ENCODE data around the gene TECR.

The TECR gene

GRCh38 chr19:14529254-14530004 is at the start of gene TECR:
Gene TECR, plus strand, starts transcription at chr19:14529594. Its CDS starts 103 bp downstream, at chr19:14529697.
- DNase-seq (ENCODE audit: low read depth): peak; percentile 100
- H3K4me3 ChIP-seq (ENCODE audit: low read depth, low read length): peak within 1 kb of the TSS; percentile 84
- TF ChIP-seq MAX (IDR thresholded peaks at IDR 0.05; ENCODE audit: low read depth, low read length) (peak; percentile 89), POLR2A (IDR thresholded peaks at IDR 0.05; ENCODE audit: extremely low read depth, insufficient read length) (peak; percentile 97), MYC (IDR thresholded peaks at IDR 0.05; ENCODE audit: low read depth, low read length) (peak; percentile 50)
- TF ChIP-seq, protein P1, sequence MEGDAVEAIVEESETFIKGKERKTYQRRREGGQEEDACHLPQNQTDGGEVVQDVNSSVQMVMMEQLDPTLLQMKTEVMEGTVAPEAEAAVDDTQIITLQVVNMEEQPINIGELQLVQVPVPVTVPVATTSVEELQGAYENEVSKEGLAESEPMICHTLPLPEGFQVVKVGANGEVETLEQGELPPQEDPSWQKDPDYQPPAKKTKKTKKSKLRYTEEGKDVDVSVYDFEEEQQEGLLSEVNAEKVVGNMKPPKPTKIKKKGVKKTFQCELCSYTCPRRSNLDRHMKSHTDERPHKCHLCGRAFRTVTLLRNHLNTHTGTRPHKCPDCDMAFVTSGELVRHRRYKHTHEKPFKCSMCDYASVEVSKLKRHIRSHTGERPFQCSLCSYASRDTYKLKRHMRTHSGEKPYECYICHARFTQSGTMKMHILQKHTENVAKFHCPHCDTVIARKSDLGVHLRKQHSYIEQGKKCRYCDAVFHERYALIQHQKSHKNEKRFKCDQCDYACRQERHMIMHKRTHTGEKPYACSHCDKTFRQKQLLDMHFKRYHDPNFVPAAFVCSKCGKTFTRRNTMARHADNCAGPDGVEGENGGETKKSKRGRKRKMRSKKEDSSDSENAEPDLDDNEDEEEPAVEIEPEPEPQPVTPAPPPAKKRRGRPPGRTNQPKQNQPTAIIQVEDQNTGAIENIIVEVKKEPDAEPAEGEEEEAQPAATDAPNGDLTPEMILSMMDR (IDR thresholded peaks at IDR 0.05; ENCODE audit: low read depth, low read length): no peak

DNA sequence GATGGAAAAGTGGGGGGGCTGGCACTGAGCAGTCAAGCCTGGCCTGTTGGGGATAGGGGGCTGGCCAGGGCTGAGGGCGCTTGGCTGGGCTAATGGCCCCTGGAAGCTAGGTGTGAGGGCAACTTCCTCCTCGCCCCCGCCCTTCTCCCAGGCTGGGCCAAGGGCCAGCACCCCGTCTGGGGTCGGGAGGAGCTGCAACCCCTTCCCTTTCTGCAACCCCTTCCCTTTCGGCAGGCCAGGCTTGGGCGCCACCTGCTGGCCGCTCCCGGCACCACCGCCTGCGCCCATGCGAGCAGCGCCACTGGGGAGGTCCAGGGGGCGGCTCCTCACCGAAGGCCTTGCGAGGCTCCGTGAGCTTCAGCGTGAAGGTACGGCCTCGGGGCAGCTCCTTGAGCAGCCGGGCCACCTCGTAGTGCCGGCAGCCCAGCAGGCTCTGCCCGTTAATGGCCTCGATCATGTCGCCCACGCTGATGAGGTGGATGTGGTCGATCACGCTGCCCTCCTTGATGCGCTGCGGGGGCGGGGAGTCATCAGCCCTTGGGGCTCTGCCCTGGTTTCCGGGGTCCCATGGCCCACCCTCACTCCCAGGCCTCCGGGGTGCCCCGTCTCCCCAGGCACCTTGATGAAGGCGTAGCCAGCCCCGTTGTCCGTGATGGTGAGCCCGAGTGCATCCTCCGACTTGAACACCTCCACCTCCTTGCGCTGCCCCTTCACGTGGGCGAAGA is 49.3 kb upstream of the TECR start:
- TF ChIP-seq MAX (IDR thresholded peaks at IDR 0.05; ENCODE audit: low read depth, low read length) (no peak; the same call in 1 of the 2 replicates), MYC (IDR thresholded peaks at IDR 0.05; ENCODE audit: low read depth, low read length) (peak; percentile 4; the same call in 1 of the 2 replicates), POLR2A (IDR thresholded peaks at IDR 0.05; ENCODE audit: extremely low read depth, insufficient read length) (no peak)
- TF ChIP-seq, protein P1 (IDR thresholded peaks at IDR 0.05; ENCODE audit: low read depth, low read length): peak; percentile 87
- DNase-seq (ENCODE audit: low read depth): peak; percentile 83

DNA sequence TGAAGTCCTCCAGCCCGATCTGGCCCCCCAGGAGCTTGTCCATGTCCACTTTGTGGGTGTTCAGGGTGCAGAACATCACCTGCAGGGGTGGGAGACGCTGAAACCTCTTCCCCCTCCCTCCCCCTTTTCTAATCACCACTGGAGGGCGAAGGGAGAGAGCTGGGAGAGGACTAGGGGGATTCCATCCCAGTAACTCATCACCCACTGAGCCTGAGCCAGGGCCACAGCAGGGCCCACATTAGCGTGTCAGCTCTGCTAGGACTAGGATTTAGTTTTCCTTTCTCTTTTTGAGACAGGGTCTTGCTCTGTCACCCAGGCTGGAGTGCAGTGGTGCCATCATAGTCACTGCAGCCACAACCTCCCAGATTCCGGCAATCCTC is 48.7 kb upstream of the TECR start:
- TF ChIP-seq, protein P1 (IDR thresholded peaks at IDR 0.05; ENCODE audit: low read depth, low read length): no peak
- no peak for TF ChIP-seq POLR2A (IDR thresholded peaks at IDR 0.05; ENCODE audit: extremely low read depth, insufficient read length)
- no peak for TF ChIP-seq MYC (IDR thresholded peaks at IDR 0.05; ENCODE audit: low read depth, low read length)
- TF ChIP-seq MAX (IDR thresholded peaks at IDR 0.05; ENCODE audit: low read depth, low read length): no peak
- no peak overlapping the region for H3K4me3 ChIP-seq (ENCODE audit: low read depth, low read length)
- no peak for DNase-seq (ENCODE audit: low read depth)

More for the DNA sequence above, 49.3 kb upstream of the TECR start:
- no peak overlapping the region for H3K4me3 ChIP-seq (ENCODE audit: low read depth, low read length)

DNA sequence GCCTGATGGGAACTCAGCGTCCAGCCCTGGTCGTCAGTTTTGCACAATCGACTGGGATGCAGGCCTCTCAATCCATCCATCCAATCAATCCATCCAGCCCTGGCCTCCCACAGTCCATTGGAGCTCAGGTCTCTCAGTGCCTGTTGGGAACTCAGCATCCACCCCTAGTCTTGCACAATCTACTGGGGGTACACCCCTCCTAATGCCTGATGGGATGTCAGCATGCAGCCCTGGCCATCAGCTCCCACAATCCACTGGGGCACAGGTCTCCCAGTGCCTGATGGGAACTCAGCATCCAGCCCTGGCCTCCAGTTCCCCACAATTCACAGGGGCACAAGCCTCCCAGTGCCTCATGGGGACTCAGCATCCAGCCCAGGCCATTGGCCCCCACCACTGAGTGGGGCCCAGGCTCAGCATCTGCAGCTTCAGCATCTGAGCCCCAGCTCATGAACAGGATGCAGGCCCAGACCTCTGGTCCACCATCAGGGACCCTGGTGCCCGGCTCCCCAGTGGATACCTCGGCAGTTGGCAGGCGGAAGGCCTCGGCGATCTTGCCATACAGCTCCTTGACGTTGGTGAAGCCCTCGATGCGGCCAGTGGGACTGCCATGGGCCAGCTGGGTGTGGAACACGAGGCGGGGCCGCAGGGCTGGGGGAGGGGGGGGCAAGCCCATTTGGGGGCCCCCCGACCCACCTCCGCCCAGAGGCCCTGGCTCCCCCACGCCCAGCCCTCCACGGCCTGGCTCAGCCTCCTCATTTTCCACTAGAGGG is 47.0 kb upstream of the TECR start:
- no peak for DNase-seq (ENCODE audit: low read depth)
- no peak overlapping the region for H3K4me3 ChIP-seq (ENCODE audit: low read depth, low read length)
- TF ChIP-seq MYC (IDR thresholded peaks at IDR 0.05; ENCODE audit: low read depth, low read length): no peak
- no peak for TF ChIP-seq MAX (IDR thresholded peaks at IDR 0.05; ENCODE audit: low read depth, low read length)
- TF ChIP-seq POLR2A (IDR thresholded peaks at IDR 0.05; ENCODE audit: extremely low read depth, insufficient read length): no peak
- TF ChIP-seq, protein P1 (IDR thresholded peaks at IDR 0.05; ENCODE audit: low read depth, low read length): no peak

- TF ChIP-seq MYC (IDR thresholded peaks at IDR 0.05; ENCODE audit: low read depth, low read length): no peak
- no peak for TF ChIP-seq MAX (IDR thresholded peaks at IDR 0.05; ENCODE audit: low read depth, low read length)
- TF ChIP-seq, protein P1 (IDR thresholded peaks at IDR 0.05; ENCODE audit: low read depth, low read length): no peak
- DNase-seq (ENCODE audit: low read depth): no peak
- H3K4me3 ChIP-seq (ENCODE audit: low read depth, low read length): no peak overlapping the region
Observed at GRCh38 chr19:14487370-14488125, 41.8 kb upstream of the TECR start.
